ENCODE measurements around the gene COL3A1.

COL3A1 gene

GRCh38 chr2:188974164-188974563 lies at the start of gene COL3A1:
TSS of gene COL3A1 (plus strand) at chr2:188974373. CDS start at chr2:188974490, 117 bp downstream.
- no peak for DNase-seq (ENCODE audit: low read depth, low spot score)
- no peak within 1 kb of the TSS for H3K27ac ChIP-seq

GRCh38 chr2:188928643-188929042 lies 45.5 kb upstream of the COL3A1 start:
- no peak for DNase-seq (ENCODE audit: low read depth, low spot score)
- no peak overlapping the region for H3K27ac ChIP-seq

GRCh38 chr2:188931361-188931760 lies 42.8 kb upstream of the COL3A1 start:
- H3K27ac ChIP-seq = no peak overlapping the region
- DNase-seq (ENCODE audit: low read depth, low spot score) = no peak

- no peak overlapping the region for H3K27ac ChIP-seq
Measured at GRCh38 chr2:188937228-188938220, 36.6 kb upstream of the COL3A1 start.

GRCh38 chr2:188940171-188940570 lies 34.0 kb upstream of the COL3A1 start:
- no peak overlapping the region for H3K27ac ChIP-seq
- no peak for DNase-seq (ENCODE audit: low read depth, low spot score)

More at GRCh38 chr2:188937228-188938220, 36.6 kb upstream of the COL3A1 start:
- DNase-seq (ENCODE audit: low read depth, low spot score) = no peak

GRCh38 chr2:188944442-188944841 lies 29.7 kb upstream of the COL3A1 start:
- DNase-seq (ENCODE audit: low read depth, low spot score) = no peak
- H3K27ac ChIP-seq = no peak overlapping the region

GRCh38 chr2:188949046-188949818 lies 24.9 kb upstream of the COL3A1 start:
- no peak for DNase-seq (ENCODE audit: low read depth, low spot score)
- H3K27ac ChIP-seq = no peak overlapping the region

- H3K27ac ChIP-seq = no peak overlapping the region
- DNase-seq (ENCODE audit: low read depth, low spot score) = no peak
Measured at GRCh38 chr2:188952901-188953300, 21.3 kb upstream of the COL3A1 start.

- no peak for DNase-seq (ENCODE audit: low read depth, low spot score)
- no peak overlapping the region for H3K27ac ChIP-seq
Measured at GRCh38 chr2:188956290-188956689, 17.9 kb upstream of the COL3A1 start.

GRCh38 chr2:188956961-188957360 lies 17.2 kb upstream of the COL3A1 start:
- no peak for DNase-seq (ENCODE audit: low read depth, low spot score)
- no peak overlapping the region for H3K27ac ChIP-seq

GRCh38 chr2:188957646-188958045 lies 16.5 kb upstream of the COL3A1 start:
- H3K27ac ChIP-seq = no peak overlapping the region
- no peak for DNase-seq (ENCODE audit: low read depth, low spot score)

- no peak overlapping the region for H3K27ac ChIP-seq
- DNase-seq (ENCODE audit: low read depth, low spot score) = no peak
Measured at GRCh38 chr2:188963741-188964140, 10.4 kb upstream of the COL3A1 start.

GRCh38 chr2:188964976-188965546 lies 9.1 kb upstream of the COL3A1 start:
- H3K27ac ChIP-seq = no peak overlapping the region
- no peak for DNase-seq (ENCODE audit: low read depth, low spot score)

- DNase-seq (ENCODE audit: low read depth, low spot score) = no peak
- H3K27ac ChIP-seq = no peak overlapping the region
Measured at GRCh38 chr2:188965563-188965962, 8.6 kb upstream of the COL3A1 start.

- no peak overlapping the region for H3K27ac ChIP-seq
- DNase-seq (ENCODE audit: low read depth, low spot score) = no peak
Measured at GRCh38 chr2:188966079-188966571, 8.0 kb upstream of the COL3A1 start.

GRCh38 chr2:188966728-188967440 lies 7.3 kb upstream of the COL3A1 start:
- no peak for DNase-seq (ENCODE audit: low read depth, low spot score)
- no peak overlapping the region for H3K27ac ChIP-seq

GRCh38 chr2:188969236-188969635 lies 4.9 kb upstream of the COL3A1 start:
- DNase-seq (ENCODE audit: low read depth, low spot score) = no peak
- no peak overlapping the region for H3K27ac ChIP-seq

GRCh38 chr2:188969651-188970050 lies 4.5 kb upstream of the COL3A1 start:
- no peak overlapping the region for H3K27ac ChIP-seq

GRCh38 chr2:188970211-188970610 lies 4.0 kb upstream of the COL3A1 start:
- no peak overlapping the region for H3K27ac ChIP-seq
- DNase-seq (ENCODE audit: low read depth, low spot score) = no peak

More at GRCh38 chr2:188969651-188970050, 4.5 kb upstream of the COL3A1 start:
- no peak for DNase-seq (ENCODE audit: low read depth, low spot score)

- DNase-seq (ENCODE audit: low read depth, low spot score) = no peak
Measured at GRCh38 chr2:188971432-188971861, 2.7 kb upstream of the COL3A1 start.

More at GRCh38 chr2:188971432-188971861, 2.7 kb upstream of the COL3A1 start:
- H3K27ac ChIP-seq = no peak overlapping the region
